ENCODE results near the gene LTN1. TPM values are rescaled to one million over a fixed set of nuclear protein-coding genes. Genes with fewer than 3 reads are reported as not detected.
A peak's percentile ranks its signal among the peaks of the same experiment; 100 is the strongest.

LTN1 gene
- total RNA-seq, 1 donor from 2014 or later = 28.9 TPM

DNA sequence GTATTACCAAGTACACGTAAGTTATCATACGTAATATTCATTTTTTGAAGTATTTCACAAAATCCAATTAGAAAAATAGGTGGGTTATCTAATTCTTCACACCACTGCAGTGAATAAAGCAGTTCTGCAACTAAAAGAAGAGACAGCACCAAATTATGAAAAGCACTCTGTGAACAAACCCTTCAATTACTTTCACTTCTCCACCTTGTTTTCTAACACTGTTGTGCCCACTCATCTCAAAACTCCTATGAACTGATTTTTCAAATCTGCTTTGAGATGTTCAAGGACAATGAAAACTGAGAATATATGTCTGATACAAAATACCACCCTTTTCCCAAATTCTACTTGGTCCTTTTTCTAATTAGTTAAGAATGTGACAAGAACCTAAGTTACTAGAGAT is 39.4 kb downstream of the LTN1 start:
- no peak overlapping the region for H2AFZ ChIP-seq (ENCODE audit: low read depth, low read length)
- no peak overlapping the region for H3K27ac Mint-ChIP-seq (ENCODE audit: unreplicated experiment)
- no peaks in the 10 kb centered on the region for H3K9me3 Mint-ChIP-seq (ENCODE audit: unreplicated experiment)
- H3K36me3 ChIP-seq (ENCODE audit: insufficient read depth, low read length) = peaks cover 44% of the 10 kb centered on the region
- peaks cover 4% of the 10 kb centered on the region for H4K20me1 ChIP-seq (ENCODE audit: insufficient read depth, low read length)
- no peaks in the 10 kb centered on the region for H3K27me3 ChIP-seq (ENCODE audit: insufficient read depth, low read length)
- no peaks in the 10 kb centered on the region for H3K79me2 ChIP-seq (ENCODE audit: insufficient read depth, low read length)
- no peak overlapping the region for H3K9ac ChIP-seq (ENCODE audit: low read length)
- no peak for TF ChIP-seq EZH2 (IDR thresholded peaks at IDR 0.05; ENCODE audit: insufficient read depth, low read length)
- TF ChIP-seq, protein P1, sequence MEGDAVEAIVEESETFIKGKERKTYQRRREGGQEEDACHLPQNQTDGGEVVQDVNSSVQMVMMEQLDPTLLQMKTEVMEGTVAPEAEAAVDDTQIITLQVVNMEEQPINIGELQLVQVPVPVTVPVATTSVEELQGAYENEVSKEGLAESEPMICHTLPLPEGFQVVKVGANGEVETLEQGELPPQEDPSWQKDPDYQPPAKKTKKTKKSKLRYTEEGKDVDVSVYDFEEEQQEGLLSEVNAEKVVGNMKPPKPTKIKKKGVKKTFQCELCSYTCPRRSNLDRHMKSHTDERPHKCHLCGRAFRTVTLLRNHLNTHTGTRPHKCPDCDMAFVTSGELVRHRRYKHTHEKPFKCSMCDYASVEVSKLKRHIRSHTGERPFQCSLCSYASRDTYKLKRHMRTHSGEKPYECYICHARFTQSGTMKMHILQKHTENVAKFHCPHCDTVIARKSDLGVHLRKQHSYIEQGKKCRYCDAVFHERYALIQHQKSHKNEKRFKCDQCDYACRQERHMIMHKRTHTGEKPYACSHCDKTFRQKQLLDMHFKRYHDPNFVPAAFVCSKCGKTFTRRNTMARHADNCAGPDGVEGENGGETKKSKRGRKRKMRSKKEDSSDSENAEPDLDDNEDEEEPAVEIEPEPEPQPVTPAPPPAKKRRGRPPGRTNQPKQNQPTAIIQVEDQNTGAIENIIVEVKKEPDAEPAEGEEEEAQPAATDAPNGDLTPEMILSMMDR (IDR thresholded peaks at IDR 0.05; ENCODE audit: insufficient read depth, low read depth, low read length) = no peak
- no peaks in the 10 kb centered on the region for H3K9me3 ChIP-seq (ENCODE audit: insufficient read depth, low read depth, low read length)
- peaks cover 7% of the 10 kb centered on the region for H3K36me3 Mint-ChIP-seq (ENCODE audit: low read depth, unreplicated experiment)
- no peaks in the 10 kb centered on the region for H3K27me3 Mint-ChIP-seq (ENCODE audit: low read depth, unreplicated experiment)
- DNase-seq (ENCODE audit: low read depth) (no peak), FAIRE-seq (no peak)
- no peak overlapping the region for H3K4me3 ChIP-seq (ENCODE audit: insufficient read depth, low read depth, low read length)
- no peak overlapping the region for H3K4me2 ChIP-seq (ENCODE audit: low read length)
- no peak overlapping the region for H3K27ac ChIP-seq (ENCODE audit: low read depth, low read length)
- H3K4me3 Mint-ChIP-seq (ENCODE audit: unreplicated experiment) = no peak overlapping the region
- H3K4me1 ChIP-seq (ENCODE audit: insufficient read depth, low read length) = no peaks in the 10 kb centered on the region
- H3K4me1 Mint-ChIP-seq (ENCODE audit: low read depth, unreplicated experiment) = peaks cover 4% of the 10 kb centered on the region

DNA sequence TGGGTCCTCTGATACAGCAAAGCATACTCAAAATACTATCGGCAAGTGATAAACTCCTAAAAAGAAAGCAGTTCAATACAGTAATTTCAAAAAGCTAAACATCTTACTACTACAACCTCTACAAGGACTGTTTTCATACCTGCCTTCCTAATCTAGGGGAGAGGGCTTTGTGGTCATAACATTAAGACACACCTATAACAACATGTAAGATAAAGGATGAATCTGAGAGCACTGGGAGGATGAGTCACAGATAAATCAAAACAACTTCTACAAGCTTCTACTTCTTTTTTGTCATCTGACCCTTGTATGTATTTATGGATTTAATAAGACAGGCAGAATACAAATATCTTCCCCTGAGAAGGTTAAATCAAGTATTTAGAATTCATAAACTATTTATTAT is 40.0 kb downstream of the LTN1 start:
- Histone ChIP-seq H3K79me2 (ENCODE audit: insufficient read depth, low read length) (no peaks in the 10 kb centered on the region), H3K27me3 (ENCODE audit: insufficient read depth, low read length) (no peaks in the 10 kb centered on the region), H3K27ac (ENCODE audit: low read depth, low read length) (no peak overlapping the region), H4K20me1 (ENCODE audit: insufficient read depth, low read length) (peaks cover 4% of the 10 kb centered on the region), H3K9ac (ENCODE audit: low read length) (no peak overlapping the region), H2AFZ (ENCODE audit: low read depth, low read length) (no peak overlapping the region), H3K9me3 (ENCODE audit: insufficient read depth, low read depth, low read length) (no peaks in the 10 kb centered on the region), H3K4me3 (ENCODE audit: insufficient read depth, low read depth, low read length) (no peak overlapping the region), H3K4me2 (ENCODE audit: low read length) (no peak overlapping the region), H3K36me3 (ENCODE audit: insufficient read depth, low read length) (peaks cover 39% of the 10 kb centered on the region), H3K4me1 (ENCODE audit: insufficient read depth, low read length) (no peaks in the 10 kb centered on the region)
- Mint-ChIP-seq H3K4me1 (ENCODE audit: low read depth, unreplicated experiment) (peaks cover 4% of the 10 kb centered on the region), H3K36me3 (ENCODE audit: low read depth, unreplicated experiment) (peaks cover 7% of the 10 kb centered on the region), H3K27me3 (ENCODE audit: low read depth, unreplicated experiment) (no peaks in the 10 kb centered on the region), H3K9me3 (ENCODE audit: unreplicated experiment) (no peaks in the 10 kb centered on the region), H3K4me3 (ENCODE audit: unreplicated experiment) (no peak overlapping the region), H3K27ac (ENCODE audit: unreplicated experiment) (no peak overlapping the region)
- TF ChIP-seq EZH2 (IDR thresholded peaks at IDR 0.05; ENCODE audit: insufficient read depth, low read length) = no peak
- TF ChIP-seq, protein P1 (IDR thresholded peaks at IDR 0.05; ENCODE audit: insufficient read depth, low read depth, low read length) = no peak
- no peak for FAIRE-seq
- DNase-seq (ENCODE audit: low read depth) = peak; percentile 6

DNA sequence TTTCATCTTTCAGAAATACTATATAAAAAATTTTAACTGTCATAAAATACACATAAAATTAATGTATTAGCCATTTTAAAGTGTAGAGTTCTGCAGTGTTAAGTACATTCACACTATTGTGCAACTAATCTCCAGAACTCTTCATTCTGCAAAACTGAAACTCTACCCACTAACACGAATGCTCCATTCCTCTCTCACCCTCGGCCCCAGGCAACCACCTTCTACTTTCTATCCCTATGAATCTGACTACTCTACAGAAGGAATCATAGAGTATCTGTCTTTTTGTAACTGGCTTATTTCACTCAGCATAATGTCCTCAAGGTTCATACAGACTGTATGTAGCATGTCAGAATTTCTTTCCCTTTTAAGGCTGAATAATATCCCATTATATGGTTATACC is 43.4 kb downstream of the LTN1 start:
- H3K27me3 Mint-ChIP-seq (ENCODE audit: low read depth, unreplicated experiment) = no peaks in the 10 kb centered on the region

More for the DNA sequence above, 43.4 kb downstream of the LTN1 start:
- Histone ChIP-seq H2AFZ (ENCODE audit: low read depth, low read length) (no peak overlapping the region), H3K4me1 (ENCODE audit: insufficient read depth, low read length) (no peaks in the 10 kb centered on the region), H4K20me1 (ENCODE audit: insufficient read depth, low read length) (peaks cover 4% of the 10 kb centered on the region), H3K79me2 (ENCODE audit: insufficient read depth, low read length) (no peaks in the 10 kb centered on the region), H3K27me3 (ENCODE audit: insufficient read depth, low read length) (no peaks in the 10 kb centered on the region), H3K9ac (ENCODE audit: low read length) (no peak overlapping the region), H3K27ac (ENCODE audit: low read depth, low read length) (no peak overlapping the region), H3K4me2 (ENCODE audit: low read length) (no peak overlapping the region), H3K36me3 (ENCODE audit: insufficient read depth, low read length) (peaks cover 29% of the 10 kb centered on the region), H3K9me3 (ENCODE audit: insufficient read depth, low read depth, low read length) (no peaks in the 10 kb centered on the region), H3K4me3 (ENCODE audit: insufficient read depth, low read depth, low read length) (no peak overlapping the region)
- Mint-ChIP-seq H3K9me3 (ENCODE audit: unreplicated experiment) (no peaks in the 10 kb centered on the region), H3K4me3 (ENCODE audit: unreplicated experiment) (no peak overlapping the region), H3K36me3 (ENCODE audit: low read depth, unreplicated experiment) (peaks cover 1% of the 10 kb centered on the region), H3K27ac (ENCODE audit: unreplicated experiment) (no peak overlapping the region), H3K4me1 (ENCODE audit: low read depth, unreplicated experiment) (peaks cover 4% of the 10 kb centered on the region)
- TF ChIP-seq, protein P1 (IDR thresholded peaks at IDR 0.05; ENCODE audit: insufficient read depth, low read depth, low read length) = no peak
- TF ChIP-seq EZH2 (IDR thresholded peaks at IDR 0.05; ENCODE audit: insufficient read depth, low read length) = no peak
- FAIRE-seq = no peak
- DNase-seq (ENCODE audit: low read depth) = no peak

Measured in astrocyte (in vitro differentiated cells and primary cell).